Astrocyte of the cerebellum (primary cell): Measurements from ENCODE around the gene MAP3K3.

Source experiments
- DNase-seq: peaks from one replicate; pipeline ENCODE4 v3.0.0-alpha.2; 2011; ENCODE audit warnings: low read depth
- H3K4me3 ChIP-seq: 2 replicates; pipeline ENCODE4 v1.5.1; 2011; ENCODE audit warnings: mild to moderate bottlenecking, low read depth, low read length, moderate library complexity
- in situ Hi-C: cut with HindIII; loops from 2 replicates; pipeline ENCODE4 v1.10.0; 2017; ENCODE audit warnings: low sequenced_read_pairs
- TF ChIP-seq, protein P1 (sequence below): IDR thresholded peaks from 2 replicates; pipeline ENCODE4 v1.5.1; 2012; ENCODE audit warnings: low read length, low read depth, moderate library complexity, mild to moderate bottlenecking; ENCODE audit errors: missing control alignments

Gene MAP3K3

DNA sequence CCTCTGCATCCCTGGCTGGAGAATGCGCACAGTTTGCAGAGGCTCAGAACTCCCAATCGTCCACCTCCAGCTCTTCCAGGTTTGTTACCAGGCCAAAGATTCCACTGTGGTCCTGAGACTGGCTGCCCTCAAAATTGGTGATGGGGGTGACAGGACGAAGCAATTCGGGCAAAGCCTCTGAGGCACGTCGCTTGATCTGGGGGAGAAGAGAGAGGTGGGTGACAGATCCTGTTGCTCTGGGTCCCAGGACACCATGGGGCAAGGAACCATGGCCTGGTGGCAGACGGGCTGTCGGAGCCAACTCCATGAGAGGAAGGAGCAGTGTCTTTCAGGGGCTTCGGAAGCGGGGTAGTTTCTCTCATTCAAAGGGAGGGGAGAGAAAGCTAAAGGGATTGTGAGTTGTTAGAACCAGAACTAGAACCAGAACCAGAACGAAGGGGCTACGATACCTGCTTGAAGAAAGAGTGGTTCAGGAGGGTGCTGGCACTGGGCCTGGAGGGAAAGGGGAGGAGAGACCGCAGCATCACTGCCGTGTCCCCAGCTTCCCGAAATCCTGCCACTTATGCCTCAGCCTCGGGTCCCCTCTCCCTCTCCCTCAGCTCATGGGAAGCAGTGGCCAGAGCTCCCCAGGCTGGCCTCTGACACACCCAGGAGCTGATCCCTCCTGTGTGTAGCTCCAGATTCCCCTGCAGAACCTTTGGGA lies 81.5 kb downstream of the MAP3K3 start:
- no peak for DNase-seq
- in situ Hi-C loops: no loop called here
- no peak overlapping the region for H3K4me3 ChIP-seq
- TF ChIP-seq, protein P1, sequence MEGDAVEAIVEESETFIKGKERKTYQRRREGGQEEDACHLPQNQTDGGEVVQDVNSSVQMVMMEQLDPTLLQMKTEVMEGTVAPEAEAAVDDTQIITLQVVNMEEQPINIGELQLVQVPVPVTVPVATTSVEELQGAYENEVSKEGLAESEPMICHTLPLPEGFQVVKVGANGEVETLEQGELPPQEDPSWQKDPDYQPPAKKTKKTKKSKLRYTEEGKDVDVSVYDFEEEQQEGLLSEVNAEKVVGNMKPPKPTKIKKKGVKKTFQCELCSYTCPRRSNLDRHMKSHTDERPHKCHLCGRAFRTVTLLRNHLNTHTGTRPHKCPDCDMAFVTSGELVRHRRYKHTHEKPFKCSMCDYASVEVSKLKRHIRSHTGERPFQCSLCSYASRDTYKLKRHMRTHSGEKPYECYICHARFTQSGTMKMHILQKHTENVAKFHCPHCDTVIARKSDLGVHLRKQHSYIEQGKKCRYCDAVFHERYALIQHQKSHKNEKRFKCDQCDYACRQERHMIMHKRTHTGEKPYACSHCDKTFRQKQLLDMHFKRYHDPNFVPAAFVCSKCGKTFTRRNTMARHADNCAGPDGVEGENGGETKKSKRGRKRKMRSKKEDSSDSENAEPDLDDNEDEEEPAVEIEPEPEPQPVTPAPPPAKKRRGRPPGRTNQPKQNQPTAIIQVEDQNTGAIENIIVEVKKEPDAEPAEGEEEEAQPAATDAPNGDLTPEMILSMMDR: no peak

DNA sequence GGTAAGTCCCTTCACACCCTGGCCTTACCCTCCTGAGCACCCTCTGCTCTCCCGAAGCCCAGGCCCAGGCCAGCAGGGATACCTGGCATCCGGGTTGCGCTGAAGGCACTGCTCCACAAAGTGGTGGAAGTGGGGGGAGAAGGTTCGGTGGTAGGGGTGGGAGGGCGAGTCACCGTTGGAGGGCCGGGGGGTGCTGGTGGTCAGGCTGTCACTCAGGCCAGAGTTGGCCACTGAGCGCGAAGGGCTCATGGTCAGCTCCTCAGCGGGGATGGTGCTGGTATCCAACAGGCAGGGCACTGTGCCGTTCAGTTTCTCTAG lies 82.0 kb downstream of the MAP3K3 start:
- no peak for DNase-seq
- TF ChIP-seq, protein P1: no peak
- in situ Hi-C loops: no loop called here
- H3K4me3 ChIP-seq: no peak overlapping the region

DNA sequence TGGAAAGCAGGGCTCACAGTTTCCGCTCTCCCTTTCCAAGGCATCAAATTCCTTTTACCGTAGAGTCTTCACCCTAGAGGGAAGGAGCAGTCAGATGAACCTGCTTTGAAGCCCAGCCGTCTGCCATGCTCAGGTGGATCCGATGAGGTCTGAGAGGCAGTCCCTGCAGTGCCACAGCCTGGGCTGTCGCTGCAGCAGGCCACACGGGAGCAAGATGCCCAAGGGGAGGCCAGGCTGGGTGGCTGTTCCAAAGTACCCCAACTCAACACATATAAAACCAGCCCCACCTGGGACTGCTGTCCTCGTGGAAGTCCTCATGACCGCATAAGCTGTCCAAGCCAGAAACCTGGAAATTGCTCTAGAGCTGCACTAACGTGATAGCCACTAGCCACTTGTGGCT lies 82.6 kb downstream of the MAP3K3 start:
- DNase-seq: no peak
- in situ Hi-C loops: no loop called here
- TF ChIP-seq, protein P1: no peak
- no peak overlapping the region for H3K4me3 ChIP-seq

DNA sequence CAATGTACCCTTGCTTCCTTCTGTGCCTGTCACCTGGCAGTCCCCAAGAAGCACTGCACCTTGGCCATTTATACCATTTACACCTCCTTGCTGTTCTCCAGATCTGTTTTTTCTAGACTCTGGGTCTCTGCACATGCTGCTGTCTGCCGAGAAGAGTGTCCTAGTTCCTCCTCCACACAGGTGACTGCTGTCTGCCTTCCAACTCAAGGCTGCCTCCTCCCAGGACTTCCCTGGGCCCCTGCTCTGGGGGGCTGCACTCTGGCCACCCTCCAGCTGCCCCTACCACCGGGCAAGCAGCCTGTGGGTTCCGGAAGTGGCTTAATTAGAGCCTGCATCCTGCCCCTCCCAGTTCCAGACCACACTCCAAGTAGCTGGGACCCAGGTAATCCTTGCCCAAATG lies 83.4 kb downstream of the MAP3K3 start:
- no peak for DNase-seq
- in situ Hi-C loops: no loop called here
- TF ChIP-seq, protein P1: no peak
- no peak overlapping the region for H3K4me3 ChIP-seq

DNA sequence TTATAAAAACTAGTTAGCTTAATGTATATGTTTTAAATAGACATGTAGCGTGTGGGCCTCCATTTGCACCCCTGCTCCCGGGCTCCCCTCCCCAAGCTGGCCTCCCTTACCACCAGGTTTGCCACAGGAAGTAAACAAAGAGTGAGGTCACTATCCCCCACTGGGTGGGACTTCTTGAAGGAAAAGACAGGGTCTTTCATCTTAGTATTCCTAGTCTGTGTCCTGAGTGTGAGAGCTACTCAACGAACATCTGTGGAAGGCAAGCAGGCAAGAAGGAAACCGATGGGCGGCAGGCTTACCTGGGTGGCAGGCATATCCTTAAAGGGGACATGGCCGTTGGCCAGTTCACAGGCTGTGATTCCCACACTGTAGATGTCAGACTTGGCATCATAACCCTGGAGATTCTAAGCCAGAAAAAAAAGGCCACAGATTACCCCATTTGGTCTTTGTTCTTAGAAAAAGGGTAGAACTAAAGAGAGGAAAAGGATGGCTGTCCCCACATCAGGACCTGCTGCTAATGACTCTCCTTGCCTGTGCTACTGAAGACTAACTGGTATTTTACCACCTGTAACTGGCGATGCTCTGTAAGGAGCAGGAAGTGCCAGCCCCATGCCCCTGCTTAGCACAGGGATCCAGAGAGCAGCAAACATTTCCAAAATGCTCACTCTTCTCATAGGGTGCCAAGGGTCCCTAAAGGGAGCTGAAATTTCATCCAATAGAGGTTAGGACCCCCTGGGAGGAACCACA lies 84.3 kb downstream of the MAP3K3 start:
- in situ Hi-C loops: no loop called here
- no peak for DNase-seq
- no peak overlapping the region for H3K4me3 ChIP-seq
- TF ChIP-seq, protein P1: no peak

DNA sequence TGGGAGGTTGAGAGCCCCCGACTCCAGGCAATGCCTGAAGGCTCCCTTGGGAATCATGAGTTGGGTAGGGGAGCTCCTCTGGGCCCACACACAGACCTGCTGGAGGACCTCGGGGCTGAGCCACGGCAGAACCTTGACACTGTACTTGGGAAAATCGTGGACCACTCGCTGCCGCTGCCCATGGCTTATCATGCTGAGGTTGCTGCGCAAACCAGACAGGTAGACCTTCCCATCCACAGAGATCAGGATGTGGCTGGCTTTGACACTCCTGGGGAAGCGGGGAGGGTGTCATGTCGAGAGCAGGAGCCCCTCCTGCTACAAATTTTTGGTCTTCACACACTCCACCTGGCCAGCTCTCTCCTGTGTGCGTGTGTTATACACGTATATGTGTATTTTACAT lies 84.9 kb downstream of the MAP3K3 start:
- TF ChIP-seq, protein P1: no peak
- no peak for DNase-seq
- H3K4me3 ChIP-seq: no peak overlapping the region
- in situ Hi-C loops: no loop called here
